ENCODE measurements around the gene CDC5L. TPM values are rescaled to one million over a fixed set of nuclear protein-coding genes. Genes with fewer than 3 reads are reported as not detected.

The CDC5L gene
- polyA plus RNA-seq, 3 donors: 4.9 to 10.2 (median 7.4) TPM

DNA sequence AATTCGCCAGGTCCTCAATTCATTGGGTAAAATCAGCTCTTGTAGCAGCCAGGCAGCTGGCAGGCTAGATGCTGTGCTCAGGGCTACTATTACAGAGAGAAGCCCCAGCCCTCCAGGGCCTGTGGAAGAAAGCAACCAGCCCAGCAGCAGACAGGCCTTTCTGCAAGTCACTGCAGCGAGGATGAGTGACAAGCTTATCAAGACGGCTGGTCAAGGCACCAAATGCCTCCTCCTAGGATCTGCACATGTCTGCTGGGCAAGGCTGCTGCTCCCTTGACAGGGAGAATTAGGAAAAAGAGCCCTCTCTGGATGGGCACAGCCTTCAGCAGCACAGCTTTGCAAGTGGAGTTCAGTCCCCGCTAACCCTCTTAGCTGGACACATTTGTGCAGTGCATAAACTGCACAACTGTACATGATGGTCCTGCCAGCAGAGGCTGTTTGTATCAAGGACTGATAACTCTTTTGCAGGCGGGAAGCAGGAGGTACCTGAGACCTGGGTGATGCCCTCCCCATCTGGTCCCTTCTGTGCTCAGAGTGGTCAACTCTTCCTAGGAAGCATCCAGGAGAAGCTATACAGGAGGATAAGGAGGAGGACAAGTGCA is 89.9 kb downstream of the CDC5L start:
- Mint-ChIP-seq H3K27ac (no peak overlapping the region), H3K9me3 (no peaks in the 10 kb centered on the region), H3K27me3 (ENCODE audit: low read depth in 3 of 3) (peaks cover 3 to 13% (median 7%) of the 10 kb centered on the region in 3 donors), H3K36me3 (no peaks in the 10 kb centered on the region), H3K4me3 (no peak overlapping the region), H3K4me1 (peaks cover 18% of the 10 kb centered on the region)
- no peak overlapping the region for H3K4me2 ChIP-seq (replicated peaks; ENCODE audit: extremely low read depth, low read length, poor library complexity, severe bottlenecking)
- H3K27me3 ChIP-seq (ENCODE audit: control insufficient read depth in 2 of 2, insufficient read depth in 2 of 2, low read length in 2 of 2): no peaks in the 10 kb centered on the region
- no peaks in the 10 kb centered on the region for H4K20me1 ChIP-seq (ENCODE audit: insufficient read depth, low read length)
- H2AFZ ChIP-seq (ENCODE audit: insufficient read depth, low read depth, low read length, poor library complexity, severe bottlenecking): no peak overlapping the region
- H3K36me3 ChIP-seq (replicated peaks in 1 of 2; ENCODE audit: control insufficient read depth in 1 of 2, insufficient read depth in 2 of 2, low read length in 2 of 2): no peaks in the 10 kb centered on the region
- 90% methylated on average over 5 of the region's 5 CpGs for WGBS (ENCODE audit: insufficient coverage)
- no peaks in the 10 kb centered on the region for H3K79me2 ChIP-seq (ENCODE audit: insufficient read depth, low read length)
- no peak overlapping the region for H3K9ac ChIP-seq (ENCODE audit: insufficient read depth, low read length, poor library complexity, severe bottlenecking)
- TF ChIP-seq, protein P1, sequence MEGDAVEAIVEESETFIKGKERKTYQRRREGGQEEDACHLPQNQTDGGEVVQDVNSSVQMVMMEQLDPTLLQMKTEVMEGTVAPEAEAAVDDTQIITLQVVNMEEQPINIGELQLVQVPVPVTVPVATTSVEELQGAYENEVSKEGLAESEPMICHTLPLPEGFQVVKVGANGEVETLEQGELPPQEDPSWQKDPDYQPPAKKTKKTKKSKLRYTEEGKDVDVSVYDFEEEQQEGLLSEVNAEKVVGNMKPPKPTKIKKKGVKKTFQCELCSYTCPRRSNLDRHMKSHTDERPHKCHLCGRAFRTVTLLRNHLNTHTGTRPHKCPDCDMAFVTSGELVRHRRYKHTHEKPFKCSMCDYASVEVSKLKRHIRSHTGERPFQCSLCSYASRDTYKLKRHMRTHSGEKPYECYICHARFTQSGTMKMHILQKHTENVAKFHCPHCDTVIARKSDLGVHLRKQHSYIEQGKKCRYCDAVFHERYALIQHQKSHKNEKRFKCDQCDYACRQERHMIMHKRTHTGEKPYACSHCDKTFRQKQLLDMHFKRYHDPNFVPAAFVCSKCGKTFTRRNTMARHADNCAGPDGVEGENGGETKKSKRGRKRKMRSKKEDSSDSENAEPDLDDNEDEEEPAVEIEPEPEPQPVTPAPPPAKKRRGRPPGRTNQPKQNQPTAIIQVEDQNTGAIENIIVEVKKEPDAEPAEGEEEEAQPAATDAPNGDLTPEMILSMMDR (IDR thresholded peaks at IDR 0.05): no peak
- H3K4me1 ChIP-seq (ENCODE audit: control insufficient read depth in 1 of 2, insufficient read depth in 2 of 2, low read length in 2 of 2): peaks cover 7 to 12% of the 10 kb centered on the region in 2 donors
- H3K4me3 ChIP-seq (replicated peaks in 1 of 3; ENCODE audit: low read depth in 2 of 3, low read length in 3 of 3): no peak overlapping the region
- DNase-seq: no peak
- H3K27ac ChIP-seq (ENCODE audit: low read depth in 1 of 2, low read length in 2 of 2): no peak overlapping the region
- no peaks in the 10 kb centered on the region for H3K9me3 ChIP-seq (replicated peaks in 1 of 2; ENCODE audit: control insufficient read depth in 1 of 2, insufficient read depth in 1 of 2, low read length in 2 of 2)
- intact Hi-C loops (cut with micrococcal nuclease): loop anchor here in 1 of 2 donors (10.0 kb wide), 4 partner anchors 117 to 1237 kb away; no protein-coding TSS in a partner anchor

DNA sequence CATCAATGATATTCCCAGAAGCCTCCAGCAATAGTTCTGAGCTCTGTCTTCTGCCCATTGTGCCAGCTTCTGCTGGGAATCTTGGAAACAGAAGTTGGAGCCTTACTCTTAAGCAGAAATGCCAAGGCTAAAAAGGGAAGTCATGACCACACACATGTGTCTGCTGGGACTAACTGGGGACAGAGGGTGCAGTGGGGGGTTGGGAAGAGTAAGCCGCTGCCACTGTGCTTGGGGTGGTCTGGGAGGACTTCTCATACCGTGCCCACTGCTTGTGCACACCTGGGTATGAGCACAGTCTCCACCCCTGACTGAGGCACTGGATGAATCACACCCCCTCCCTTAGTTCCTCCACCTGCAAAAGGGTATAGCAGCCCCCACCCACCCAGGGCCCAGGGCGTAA is 90.7 kb downstream of the CDC5L start:
- no peak overlapping the region for H3K4me2 ChIP-seq (replicated peaks; ENCODE audit: extremely low read depth, low read length, poor library complexity, severe bottlenecking)
- WGBS (ENCODE audit: insufficient coverage): no CpG with 5 or more reads among the region's 3 CpGs
- H3K27me3 Mint-ChIP-seq (ENCODE audit: low read depth in 3 of 3): peaks cover 3 to 11% (median 9%) of the 10 kb centered on the region in 3 donors
- intact Hi-C loops (cut with micrococcal nuclease): loop anchor here in 1 of 2 donors (10.0 kb wide), 4 partner anchors 117 to 1237 kb away; no protein-coding TSS in a partner anchor
- H3K36me3 ChIP-seq (replicated peaks in 1 of 2; ENCODE audit: control insufficient read depth in 1 of 2, insufficient read depth in 2 of 2, low read length in 2 of 2): no peaks in the 10 kb centered on the region
- peaks cover 7 to 12% of the 10 kb centered on the region in 2 donors for H3K4me1 ChIP-seq (ENCODE audit: control insufficient read depth in 1 of 2, insufficient read depth in 2 of 2, low read length in 2 of 2)
- H3K27ac Mint-ChIP-seq: no peak overlapping the region
- no peaks in the 10 kb centered on the region for H3K36me3 Mint-ChIP-seq
- no peaks in the 10 kb centered on the region for H4K20me1 ChIP-seq (ENCODE audit: insufficient read depth, low read length)
- H3K79me2 ChIP-seq (ENCODE audit: insufficient read depth, low read length): no peaks in the 10 kb centered on the region
- no peak overlapping the region for H2AFZ ChIP-seq (ENCODE audit: insufficient read depth, low read depth, low read length, poor library complexity, severe bottlenecking)
- no peak overlapping the region for H3K4me3 Mint-ChIP-seq
- no peaks in the 10 kb centered on the region for H3K9me3 ChIP-seq (replicated peaks in 1 of 2; ENCODE audit: control insufficient read depth in 1 of 2, insufficient read depth in 1 of 2, low read length in 2 of 2)
- TF ChIP-seq, protein P1 (IDR thresholded peaks at IDR 0.05): no peak
- no peak overlapping the region for H3K27ac ChIP-seq (ENCODE audit: low read depth in 1 of 2, low read length in 2 of 2)
- DNase-seq: peak; percentile 10 to 26 (median 18)
- H3K9me3 Mint-ChIP-seq: no peaks in the 10 kb centered on the region
- H3K27me3 ChIP-seq (ENCODE audit: control insufficient read depth in 2 of 2, insufficient read depth in 2 of 2, low read length in 2 of 2): no peaks in the 10 kb centered on the region
- peaks cover 18% of the 10 kb centered on the region for H3K4me1 Mint-ChIP-seq
- no peak overlapping the region for H3K4me3 ChIP-seq (replicated peaks in 1 of 3; ENCODE audit: low read depth in 2 of 3, low read length in 3 of 3)
- no peak overlapping the region for H3K9ac ChIP-seq (ENCODE audit: insufficient read depth, low read length, poor library complexity, severe bottlenecking)
